Epidermal melanocyte (primary cell): ENCODE data around the gene AGPAT3.
"Not testable (repeated sequence)": the region's sequence is repeated elsewhere in the genome, so short reads cannot be mapped to it uniquely, and the experiment has no call there.

ENCODE experiments used
- DNase-seq: peaks from one replicate; pipeline ENCODE4 v3.0.0; 2011; ENCODE audit warnings: low spot score; ENCODE audit not compliant: insufficient read length

Gene AGPAT3

GRCh38 chr21:43834146-43834905 lies 30.7 kb upstream of the AGPAT3 start:
- no peak for DNase-seq

GRCh38 chr21:43835050-43835449 lies 30.0 kb upstream of the AGPAT3 start:
- no peak for DNase-seq

GRCh38 chr21:43835861-43836260 lies 29.2 kb upstream of the AGPAT3 start:
- DNase-seq: no peak

DNA sequence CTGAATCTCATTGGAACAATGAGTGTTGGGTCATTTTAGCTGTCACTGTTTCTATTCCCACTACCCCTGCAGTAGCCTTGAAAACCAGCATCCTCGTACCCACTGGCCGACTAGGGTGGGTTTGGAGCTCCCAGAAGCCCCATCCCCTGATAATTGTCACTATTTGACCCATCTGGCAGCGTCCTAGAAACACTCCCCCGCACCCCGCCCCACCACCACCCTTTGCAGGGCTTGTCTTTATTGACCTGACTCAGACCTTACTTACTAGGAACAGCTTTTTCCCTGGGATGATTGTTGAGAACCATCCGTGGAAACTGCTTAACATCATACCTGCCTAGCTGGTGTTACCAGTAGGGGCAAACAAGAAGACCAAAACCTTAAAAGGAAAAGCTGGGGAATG lies 28.4 kb upstream of the AGPAT3 start:
- DNase-seq: no peak

DNA sequence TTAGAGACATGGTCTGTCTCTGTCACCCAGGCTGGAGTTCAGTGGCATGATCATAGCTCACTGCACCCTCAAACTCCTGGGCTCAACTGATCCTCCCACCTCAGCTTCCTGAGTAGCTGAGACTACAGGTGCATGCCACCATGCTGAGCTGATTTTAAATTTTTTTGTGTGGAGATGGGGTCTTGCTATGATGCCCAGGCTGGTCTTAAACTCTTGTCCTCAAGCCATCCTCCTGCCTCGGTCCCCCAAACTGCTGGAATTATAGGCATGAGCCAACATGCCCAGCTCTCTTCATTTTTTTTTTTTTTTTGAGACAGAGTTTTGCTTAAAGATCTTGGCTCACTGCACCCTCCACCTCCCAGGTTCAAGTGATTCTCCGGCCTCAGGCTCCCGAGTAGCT lies 24.8 kb upstream of the AGPAT3 start:
- no peak for DNase-seq

DNA sequence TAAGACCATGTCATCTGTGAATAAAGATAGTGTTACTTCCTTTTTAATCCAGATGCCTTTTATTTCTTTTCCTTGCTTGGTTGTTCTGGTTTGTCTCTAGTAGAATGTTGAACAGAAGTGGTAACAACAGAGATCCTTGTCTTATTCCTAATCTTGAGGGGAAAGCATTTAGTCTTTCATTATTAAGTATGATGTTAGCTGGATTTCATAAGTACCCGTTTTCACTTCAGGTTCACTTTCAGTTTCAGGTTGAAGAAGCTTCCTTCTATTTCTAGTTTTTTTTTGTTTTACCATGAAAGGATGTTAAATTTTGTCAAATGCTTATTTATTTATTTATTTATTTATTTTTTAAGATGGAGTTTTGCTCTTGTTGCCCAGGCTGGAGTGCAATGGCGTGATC lies 22.3 kb upstream of the AGPAT3 start:
- DNase-seq: no peak

DNA sequence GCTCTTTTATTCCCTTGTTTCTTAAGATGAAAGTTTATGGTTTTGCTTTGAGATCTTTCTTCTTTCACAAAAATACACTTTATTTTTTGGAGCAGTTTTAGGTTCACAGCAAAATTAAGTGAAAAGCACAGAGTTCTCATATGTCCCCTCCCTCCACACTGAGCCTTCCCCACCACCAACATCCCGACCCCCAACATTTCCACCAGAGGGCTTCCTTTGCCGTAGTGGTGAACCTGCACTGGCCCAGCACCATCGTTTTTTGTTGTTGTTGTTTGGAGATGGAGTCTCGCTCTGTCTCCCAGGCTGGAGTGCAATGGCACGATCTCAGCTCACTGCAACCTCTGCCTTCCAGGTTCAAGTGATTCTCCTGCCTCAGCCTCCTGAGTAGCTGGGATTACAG lies 20.1 kb upstream of the AGPAT3 start:
- not testable (repeated sequence) for DNase-seq

- no peak for DNase-seq
Observed at GRCh38 chr21:43845386-43845785, 19.6 kb upstream of the AGPAT3 start.

- no peak for DNase-seq
Observed at GRCh38 chr21:43846430-43846829, 18.6 kb upstream of the AGPAT3 start.

DNA sequence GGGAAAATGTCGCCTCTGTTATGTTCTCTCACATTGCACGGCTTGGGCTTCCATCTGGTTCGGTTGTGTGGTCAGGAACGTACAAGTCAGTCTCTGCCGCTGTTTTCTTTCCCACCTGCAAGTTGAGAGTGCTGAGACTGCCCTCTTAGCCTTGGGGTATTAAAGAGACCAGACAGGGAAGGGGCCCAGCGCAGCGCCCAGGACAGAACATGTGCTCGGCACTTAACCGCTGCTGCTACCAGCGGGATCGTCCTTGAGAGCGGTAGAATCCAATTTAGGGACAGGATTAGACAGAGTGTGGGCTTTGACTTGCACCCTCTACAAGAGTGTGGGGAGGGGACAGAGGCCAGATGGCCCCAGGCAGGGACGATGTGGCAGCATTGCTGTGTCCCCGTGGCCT lies 17.7 kb upstream of the AGPAT3 start:
- no peak for DNase-seq

DNA sequence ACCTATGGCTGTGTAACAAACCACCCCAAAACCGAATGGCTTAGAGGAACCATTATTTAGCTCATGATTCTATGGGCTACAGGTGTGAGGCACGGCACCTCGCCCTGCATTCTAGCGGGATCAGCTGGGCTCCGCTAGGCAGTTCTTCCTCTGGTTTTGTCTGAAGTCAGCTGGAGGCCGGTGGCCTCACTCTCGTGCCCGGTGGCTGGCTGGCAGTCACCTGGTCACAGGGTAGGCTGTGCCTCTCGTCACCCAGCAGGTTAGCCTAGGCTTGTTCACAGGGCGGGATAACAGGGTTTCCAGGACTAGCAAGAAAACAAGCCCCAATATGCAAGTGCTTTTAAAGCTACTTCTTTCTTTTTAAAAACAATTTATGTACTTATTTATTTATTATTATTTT lies 16.3 kb upstream of the AGPAT3 start:
- no peak for DNase-seq

GRCh38 chr21:43849532-43850299 lies 15.3 kb upstream of the AGPAT3 start:
- DNase-seq: no peak

DNA sequence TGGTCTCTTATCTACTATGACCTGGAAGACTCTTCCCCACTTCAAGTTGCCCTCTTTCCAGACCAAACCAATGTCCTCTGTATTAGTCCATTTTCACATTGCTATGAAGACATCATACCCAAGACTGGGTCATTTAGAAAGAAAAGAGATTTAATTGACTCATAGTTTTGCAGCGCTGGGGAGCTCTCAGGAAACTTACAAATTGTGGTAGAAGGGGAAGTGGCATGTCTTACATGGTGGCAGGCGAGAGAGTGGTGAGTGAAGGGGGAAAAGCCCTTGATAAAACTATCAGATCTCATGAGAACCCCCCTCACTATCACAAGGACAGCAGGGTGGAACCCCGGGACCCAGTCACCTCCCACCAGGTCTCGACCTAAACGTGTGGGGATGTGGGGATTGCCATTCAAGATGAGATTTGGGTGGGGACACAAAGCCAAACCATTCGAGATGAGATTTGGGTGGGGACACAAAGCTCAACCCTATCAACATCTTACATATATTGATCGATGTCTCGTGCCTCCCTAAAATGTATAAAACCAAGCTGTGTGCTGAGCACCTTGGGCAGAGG lies 14.2 kb upstream of the AGPAT3 start:
- DNase-seq: no peak

GRCh38 chr21:43851593-43851992 lies 13.4 kb upstream of the AGPAT3 start:
- no peak for DNase-seq

DNA sequence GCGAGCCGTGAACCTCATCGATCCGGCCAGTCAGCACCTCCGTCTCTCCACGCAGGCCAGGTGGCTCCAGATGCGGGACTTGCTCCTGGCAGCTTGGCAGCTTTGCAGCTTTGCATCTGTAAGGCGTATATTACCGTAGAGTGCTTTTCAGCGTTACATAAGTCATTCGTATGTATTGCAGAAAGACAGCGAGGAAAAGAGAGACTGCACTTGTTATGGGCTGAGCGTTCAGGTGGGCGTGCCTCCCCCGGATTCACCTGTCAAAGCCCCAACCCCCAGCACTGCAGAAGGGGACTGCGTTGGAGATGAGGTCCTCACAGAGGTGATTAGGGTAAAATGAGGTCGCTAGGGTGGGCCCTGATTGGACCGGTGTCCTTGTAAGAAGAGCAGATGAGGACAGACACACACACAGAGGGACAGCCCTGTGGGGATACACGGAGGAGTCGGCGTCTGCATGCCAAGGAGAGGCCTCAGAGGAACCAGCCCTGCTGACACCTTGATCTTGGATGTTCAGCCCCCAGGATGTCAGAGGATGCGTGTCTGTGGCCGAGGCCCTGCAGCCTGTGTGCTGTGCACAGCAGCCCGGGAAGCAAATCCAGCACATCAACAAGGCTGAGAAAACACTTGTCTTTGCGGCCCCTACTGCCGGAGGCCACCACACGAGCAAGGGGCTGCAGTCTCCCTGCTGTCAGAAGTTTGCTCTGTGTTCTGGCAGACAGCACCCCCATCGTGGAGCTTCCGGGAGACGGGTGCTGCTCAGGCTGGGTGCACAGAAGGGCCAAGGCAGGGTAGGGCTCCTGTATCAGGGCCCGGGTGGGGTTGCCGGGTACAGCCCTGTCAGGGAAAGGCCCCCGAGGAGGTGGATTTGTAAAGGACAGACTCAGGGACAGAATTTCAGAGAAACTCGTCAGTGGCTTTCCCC lies 10.9 kb upstream of the AGPAT3 start:
- DNase-seq: no peak

DNA sequence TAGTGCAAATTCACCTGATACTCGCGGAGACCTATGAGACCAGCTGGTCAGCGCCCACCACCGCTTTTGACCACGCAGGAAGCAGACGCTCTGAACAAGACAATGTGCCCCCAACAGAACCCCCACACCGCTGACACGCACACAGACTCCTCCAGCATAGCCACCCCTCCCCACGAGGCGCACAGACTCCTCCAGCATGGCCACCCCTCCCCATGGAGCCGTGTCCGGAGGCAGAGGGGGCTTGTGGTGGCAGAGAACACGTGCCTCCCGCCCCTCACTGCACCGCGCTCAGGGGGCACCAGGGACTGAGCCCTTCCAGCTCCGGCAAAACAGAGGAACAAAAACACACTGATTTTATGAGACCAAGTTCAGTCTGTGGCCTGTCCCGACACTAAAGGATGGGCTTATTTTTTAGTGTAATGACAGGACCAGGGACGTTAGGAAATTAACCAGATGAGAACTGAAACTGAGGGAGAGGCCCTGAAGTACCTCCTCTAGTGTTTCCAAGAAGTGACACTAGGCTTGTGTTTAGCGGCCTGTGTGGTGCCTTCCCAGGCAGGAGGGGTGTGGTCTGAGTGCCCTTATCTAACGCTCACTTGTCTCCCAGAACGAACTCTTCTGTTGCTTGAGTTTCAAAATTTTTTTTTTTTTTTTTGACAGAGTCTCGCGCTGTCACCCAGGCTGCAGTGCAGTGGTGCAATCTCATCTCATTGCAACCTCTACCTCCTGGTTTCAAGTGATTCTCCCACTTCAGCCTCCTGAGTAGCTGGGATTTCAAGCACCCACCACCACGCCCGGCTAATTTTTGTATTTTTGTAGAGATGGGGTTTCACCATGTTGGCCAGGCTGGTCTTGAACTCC lies 10.0 kb upstream of the AGPAT3 start:
- DNase-seq: no peak

DNA sequence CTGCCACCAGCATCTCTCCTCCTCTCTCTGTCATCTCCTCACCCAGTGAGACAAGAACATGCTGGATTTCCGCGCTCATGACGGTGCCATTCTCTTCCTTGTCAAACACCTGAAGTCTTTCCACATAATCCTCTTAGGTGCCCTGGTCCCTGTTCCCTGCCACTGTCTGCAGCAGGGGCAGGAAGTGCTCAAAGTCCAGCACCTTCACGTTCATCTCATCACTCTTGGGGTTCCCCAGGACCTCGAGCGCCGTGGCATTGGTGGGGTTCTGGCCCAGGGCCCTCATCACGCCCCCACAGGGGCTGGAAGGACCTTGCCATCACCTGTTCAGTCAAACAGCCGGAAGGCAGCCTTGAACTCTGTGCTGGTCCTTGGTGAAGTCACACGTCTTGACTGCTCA lies 9.1 kb upstream of the AGPAT3 start:
- no peak for DNase-seq

DNA sequence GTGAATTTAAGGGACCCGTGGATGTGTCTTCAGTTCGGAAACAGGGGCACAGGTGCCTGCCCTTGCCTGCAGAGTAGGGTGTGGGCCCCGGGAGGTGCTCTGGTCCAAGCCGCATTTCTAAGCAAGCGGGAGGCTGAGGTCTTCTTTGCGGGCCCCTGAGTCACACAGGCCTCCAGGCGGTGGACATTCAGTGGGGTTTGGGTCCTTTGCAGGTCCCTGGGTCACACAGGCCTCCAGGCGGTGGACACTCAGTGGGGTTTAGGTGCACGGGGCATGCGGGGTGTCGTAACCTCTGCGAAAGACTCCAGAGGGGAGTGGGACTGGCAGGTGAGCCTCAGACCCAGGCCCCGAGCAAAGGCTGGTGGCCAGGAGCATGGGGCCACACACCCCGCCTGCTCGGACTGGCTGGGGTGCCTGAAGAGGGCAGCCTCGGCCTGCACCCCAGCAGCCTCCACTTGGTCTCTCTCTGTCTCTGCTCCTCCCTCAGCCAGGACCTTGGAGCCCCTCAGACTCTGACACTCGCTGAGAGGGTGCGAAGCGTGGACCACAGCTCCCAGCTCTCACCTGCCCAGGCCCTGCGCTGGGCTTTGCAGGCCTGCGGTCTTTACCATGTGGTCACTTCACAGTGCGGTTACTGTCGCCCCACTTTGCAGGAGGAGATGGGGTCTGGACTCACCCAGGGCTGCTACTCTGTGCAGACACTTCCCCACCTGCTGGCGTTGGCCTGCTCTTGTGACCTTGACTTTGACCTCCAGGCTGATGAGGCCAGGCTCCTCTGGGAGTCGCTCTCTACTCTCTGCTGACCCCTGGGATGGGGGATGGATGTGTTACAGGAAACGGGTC lies 6.0 kb upstream of the AGPAT3 start:
- DNase-seq: no peak

DNA sequence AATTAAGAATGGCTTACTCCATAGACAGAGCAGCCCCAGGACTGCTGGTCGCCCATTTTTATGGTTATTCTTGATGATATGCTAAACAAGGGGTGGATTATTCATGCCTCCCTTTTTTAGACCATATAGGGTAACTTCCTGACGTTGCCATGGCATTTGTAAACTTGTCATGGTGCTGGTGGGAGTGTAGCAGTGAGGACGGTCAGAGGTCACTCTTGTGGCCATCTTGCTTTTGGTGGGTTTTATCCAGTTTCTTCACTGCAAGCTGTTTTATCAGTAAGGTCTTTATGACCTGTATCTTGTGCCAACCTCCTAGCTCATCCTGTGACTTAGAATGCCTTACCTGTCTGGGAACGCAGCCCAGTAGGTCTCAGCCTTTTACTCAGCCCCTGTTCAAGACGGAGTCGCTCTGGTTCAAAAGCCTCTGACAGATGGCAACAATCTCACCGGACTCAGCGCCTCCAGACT lies 5.2 kb upstream of the AGPAT3 start:
- DNase-seq: no peak

DNA sequence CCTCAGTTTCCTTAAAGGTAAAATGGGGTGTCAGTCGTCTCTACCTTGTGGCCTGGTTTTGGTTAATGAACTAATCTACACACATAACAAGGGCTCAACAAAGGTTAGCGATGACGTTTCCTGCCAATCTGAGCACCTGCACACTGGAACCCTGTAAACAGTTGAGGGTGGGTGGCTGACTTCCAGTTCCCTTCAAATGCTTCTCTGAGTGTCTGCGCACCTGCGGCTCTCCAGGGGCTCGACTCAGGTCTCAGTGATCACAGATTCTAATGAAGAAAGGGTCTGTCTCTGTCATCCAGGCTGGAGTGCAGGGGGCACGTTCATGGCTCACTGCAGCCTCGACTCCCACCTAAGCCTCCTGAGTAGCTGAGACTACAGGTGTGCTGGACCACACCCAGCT lies 3.3 kb upstream of the AGPAT3 start:
- DNase-seq: no peak
